SU-DHL-6 (cell line): ENCODE measurements around the gene C17orf107.
"Not testable (repeated sequence)": the region's sequence is repeated elsewhere in the genome, so short reads cannot be mapped to it uniquely, and the experiment has no call there.

Experiments used
- H2AFZ ChIP-seq: fragments of 200-600 bp; sonication (generic); 2 replicates; pipeline ENCODE4 v1.6.1; 2014; ENCODE audit warnings: low read depth, mild to moderate bottlenecking, moderate library complexity, mixed read lengths, antibody characterized with exemption, low read length; ENCODE audit not compliant: severe bottlenecking
- H3F3A ChIP-seq: fragments of 200-600 bp; shearing (Covaris generic); 2 replicates; pipeline ENCODE4 v1.6.0; 2016; ENCODE audit warnings: antibody characterized with exemption, mild to moderate bottlenecking; ENCODE audit not compliant: insufficient read depth
- H3K27ac ChIP-seq: fragments of 200-600 bp; sonication (generic); 2 replicates; pipeline ENCODE4 v1.5.1; 2016; ENCODE audit warnings: low read depth, mild to moderate bottlenecking, low read length, moderate library complexity, mixed read lengths
- H3K27me3 ChIP-seq: fragments of 200-600 bp; sonication (generic), shearing (Covaris generic); 2 replicates; pipeline ENCODE4 v1.6.0; 2014; ENCODE audit warnings: mild to moderate bottlenecking, low read length
- H3K36me3 ChIP-seq: fragments of 200-600 bp; sonication (generic); 2 replicates; pipeline ENCODE4 v1.6.1; 2014; ENCODE audit warnings: mild to moderate bottlenecking, low read length, mixed read lengths
- H3K4me2 ChIP-seq: fragments of 300-600, 200-600 bp; shearing (Covaris generic), sonication (generic); 2 replicates; pipeline ENCODE4 v1.6.0; 2014; ENCODE audit warnings: low read length, low read depth, mild to moderate bottlenecking; ENCODE audit not compliant: poor library complexity, severe bottlenecking
- H3K4me3 ChIP-seq: fragments of 200-600 bp; sonication (generic); 2 replicates; pipeline ENCODE4 v1.5.1; 2014; ENCODE audit warnings: antibody characterized with exemption, low read length, mild to moderate bottlenecking, mixed read lengths; ENCODE audit not compliant: insufficient read depth, poor library complexity, severe bottlenecking
- H3K79me2 ChIP-seq: fragments of 200-600 bp; sonication (generic); 2 replicates; pipeline ENCODE4 v1.6.1; 2014; ENCODE audit warnings: mild to moderate bottlenecking, low read length, moderate library complexity; ENCODE audit not compliant: insufficient read depth
- H3K9ac ChIP-seq: fragments of 200-600 bp; sonication (generic); 2 replicates; pipeline ENCODE4 v1.7.0; 2014; ENCODE audit warnings: mild to moderate bottlenecking, low read length
- H3K9me2 ChIP-seq: fragments of 200-600 bp; sonication (generic); replicated peaks from 2 replicates; pipeline ENCODE4 v1.6.1; 2014; ENCODE audit warnings: low read length; ENCODE audit not compliant: insufficient read depth
- H3K9me3 ChIP-seq: fragments of 200-600 bp; sonication (generic); 2 replicates; pipeline ENCODE4 v1.6.1; 2014; ENCODE audit warnings: low read length, mixed read lengths; ENCODE audit not compliant: insufficient read depth
- H4K20me1 ChIP-seq: fragments of 200-600 bp; sonication (generic); 2 replicates; pipeline ENCODE4 v1.6.1; 2014; ENCODE audit warnings: low read depth, mild to moderate bottlenecking, antibody characterized with exemption, low read length, moderate library complexity, mixed read lengths
- CTCF ChIP-seq: fragments of 200-600 bp; sonication (generic); IDR thresholded peaks from one replicate; pipeline ENCODE4 v1.5.1; 2017; ENCODE audit warnings: antibody characterized with exemption, mild to moderate bottlenecking, low read length, moderate library complexity; ENCODE audit not compliant: insufficient read depth, poor library complexity, severe bottlenecking
- EZH2phosphoT487 ChIP-seq: fragments of 200-600 bp; sonication (generic), shearing (Covaris generic); conservative IDR thresholded peaks from 2 replicates; pipeline ENCODE4 v1.6.1; 2018; ENCODE audit warnings: mild to moderate bottlenecking, antibody characterized with exemption, low read length, moderate library complexity, mixed read lengths

C17orf107 gene

GRCh38 chr17:4861052-4861451, 38.3 kb upstream of the C17orf107 start:
- no peaks in the 10 kb centered on the region for H3K36me3 ChIP-seq

GRCh38 chr17:4862720-4863119, 36.6 kb upstream of the C17orf107 start:
- H3K27ac ChIP-seq: no peak overlapping the region
- no peaks in the 10 kb centered on the region for H4K20me1 ChIP-seq
- TF ChIP-seq EZH2phosphoT487 (no peak), CTCF (no peak)

More at GRCh38 chr17:4861052-4861451, 38.3 kb upstream of the C17orf107 start:
- Histone ChIP-seq H2AFZ (no peak overlapping the region), H3K4me2 (no peak overlapping the region), H4K20me1 (no peaks in the 10 kb centered on the region), H3K4me3 (no peak overlapping the region), H3K9me2 (no peaks in the 10 kb centered on the region), H3K9ac (no peak overlapping the region), H3K27me3 (no peaks in the 10 kb centered on the region), H3K27ac (no peak overlapping the region), H3K9me3 (no peaks in the 10 kb centered on the region), H3F3A (no peaks in the 10 kb centered on the region), H3K79me2 (no peaks in the 10 kb centered on the region; the same call in 1 of the 2 replicates)
- TF ChIP-seq EZH2phosphoT487 (no peak), CTCF (no peak)

GRCh38 chr17:4863321-4863720, 36.0 kb upstream of the C17orf107 start:
- Histone ChIP-seq H3K9me3 (no peaks in the 10 kb centered on the region), H3K4me2 (no peak overlapping the region), H3K9me2 (no peaks in the 10 kb centered on the region), H3K27me3 (no peaks in the 10 kb centered on the region), H2AFZ (no peak overlapping the region), H4K20me1 (no peaks in the 10 kb centered on the region), H3F3A (no peaks in the 10 kb centered on the region), H3K36me3 (no peaks in the 10 kb centered on the region), H3K79me2 (no peaks in the 10 kb centered on the region; the same call in 1 of the 2 replicates), H3K4me3 (no peak overlapping the region), H3K9ac (no peak overlapping the region), H3K27ac (no peak overlapping the region)
- no peak for TF ChIP-seq CTCF
- no peak for TF ChIP-seq EZH2phosphoT487

More at GRCh38 chr17:4862720-4863119, 36.6 kb upstream of the C17orf107 start:
- no peaks in the 10 kb centered on the region for H3K36me3 ChIP-seq
- H3K27me3 ChIP-seq: no peaks in the 10 kb centered on the region
- H3F3A ChIP-seq: no peaks in the 10 kb centered on the region
- no peaks in the 10 kb centered on the region; the same call in 1 of the 2 replicates for H3K79me2 ChIP-seq
- no peaks in the 10 kb centered on the region for H3K9me2 ChIP-seq
- no peaks in the 10 kb centered on the region for H3K9me3 ChIP-seq
- H3K4me3 ChIP-seq: no peak overlapping the region
- H3K9ac ChIP-seq: no peak overlapping the region
- H3K4me2 ChIP-seq: no peak overlapping the region
- no peak overlapping the region for H2AFZ ChIP-seq

- not testable (repeated sequence) for H3K27ac ChIP-seq, H3K27me3 ChIP-seq, H3K79me2 ChIP-seq, H3K9ac ChIP-seq, H3K36me3 ChIP-seq, H3K4me2 ChIP-seq, H3K4me3 ChIP-seq, H2AFZ ChIP-seq, H3K9me3 ChIP-seq, H3K9me2 ChIP-seq, H3F3A ChIP-seq, H4K20me1 ChIP-seq
Observed at GRCh38 chr17:4867535-4867934, 31.8 kb upstream of the C17orf107 start.

GRCh38 chr17:4869058-4869998, 30.0 kb upstream of the C17orf107 start:
- H3K27me3 ChIP-seq, H3K4me3 ChIP-seq, H3K79me2 ChIP-seq: not testable (repeated sequence)

More at GRCh38 chr17:4869058-4869998, 30.0 kb upstream of the C17orf107 start:
- H3K9me3 ChIP-seq, H4K20me1 ChIP-seq, H2AFZ ChIP-seq, H3K4me2 ChIP-seq, H3K36me3 ChIP-seq, H3K9ac ChIP-seq, H3K9me2 ChIP-seq, H3F3A ChIP-seq, H3K27ac ChIP-seq: not testable (repeated sequence)
